ENCODE data around the gene SH2D3A. TPM values are rescaled to one million over a fixed set of nuclear protein-coding genes. Genes with fewer than 3 reads are reported as not detected.
"Not testable (repeated sequence)": the region's sequence is repeated elsewhere in the genome, so short reads cannot be mapped to it uniquely, and the experiment has no call there.

The SH2D3A gene
- total RNA-seq, 1 experiment from 2014 or later: 75.7 TPM

- no peak for DNase-seq (ENCODE audit: low read depth, low spot score)
- H3K79me2 ChIP-seq (ENCODE audit: insufficient read depth, low read length): no peaks in the 10 kb centered on the region
- H3K27ac ChIP-seq (ENCODE audit: low read depth, low read length): no peak overlapping the region
- no peak overlapping the region for H3K9ac ChIP-seq (ENCODE audit: low read length)
- H3K9me3 ChIP-seq (ENCODE audit: control insufficient read depth in 1 of 2, insufficient read depth in 1 of 2, low read depth in 1 of 2, low read length in 2 of 2): no peaks in the 10 kb centered on the region
- no peak overlapping the region for H3K4me3 ChIP-seq (replicated peaks in 1 of 2; ENCODE audit: low read depth in 1 of 2, low read length in 2 of 2)
- H4K20me1 ChIP-seq (ENCODE audit: insufficient read depth): no peaks in the 10 kb centered on the region
- no peak overlapping the region for H3K4me2 ChIP-seq (ENCODE audit: low read length)
- ChIA-PET RAD21 (ENCODE audit: low non-redundant PET in 1 of 2, low total read pairs in 2 of 2, uncharacterized antibody in 2 of 2, unreplicated experiment in 2 of 2) (no interaction called here), POLR2A (no interaction called here), CTCF (no interaction called here)
- no peak for ATAC-seq
- no peaks in the 10 kb centered on the region for H3K36me3 ChIP-seq (ENCODE audit: control insufficient read depth in 1 of 2, insufficient read depth in 2 of 2, low read length in 2 of 2)
- no peaks in the 10 kb centered on the region for H3K9me2 ChIP-seq (ENCODE audit: insufficient read depth)
- H3K27me3 ChIP-seq (ENCODE audit: insufficient read depth, low read length): no peaks in the 10 kb centered on the region
- intact Hi-C loops (cut with micrococcal nuclease): no loop called here
- H3K4me1 ChIP-seq (ENCODE audit: control insufficient read depth in 1 of 2, insufficient read depth in 2 of 2, low read length in 2 of 2): no peaks in the 10 kb centered on the region; a peak in 1 of 4 replicates
- no peak overlapping the region for H2AFZ ChIP-seq (ENCODE audit: low read depth, low read length, poor library complexity, severe bottlenecking)
- BruUV-seq (replicated peaks): no TSS peak
- TF ChIP-seq CEBPB (IDR thresholded peaks at IDR 0.05; ENCODE audit: low read depth): no peak
- no peak for TF ChIP-seq SIN3A (IDR thresholded peaks at IDR 0.05; ENCODE audit: low read depth)
Measured at GRCh38 chr19:6776999-6777398, 9.8 kb upstream of the SH2D3A start.

- H3K9me2 ChIP-seq (ENCODE audit: insufficient read depth); BruUV-seq (replicated peaks); ATAC-seq; H3K27ac ChIP-seq (ENCODE audit: low read depth, low read length); H3K27me3 ChIP-seq (ENCODE audit: insufficient read depth, low read length); CTCF ChIA-PET; intact Hi-C loops (cut with micrococcal nuclease); H3K9ac ChIP-seq (ENCODE audit: low read length); H2AFZ ChIP-seq (ENCODE audit: low read depth, low read length, poor library complexity, severe bottlenecking); H3K4me3 ChIP-seq (replicated peaks in 1 of 2; ENCODE audit: low read depth in 1 of 2, low read length in 2 of 2); DNase-seq (ENCODE audit: low read depth, low spot score); H3K4me2 ChIP-seq (ENCODE audit: low read length); H3K4me1 ChIP-seq (ENCODE audit: control insufficient read depth in 1 of 2, insufficient read depth in 2 of 2, low read length in 2 of 2); H4K20me1 ChIP-seq (ENCODE audit: insufficient read depth); POLR2A ChIA-PET; H3K79me2 ChIP-seq (ENCODE audit: insufficient read depth, low read length); H3K9me3 ChIP-seq (ENCODE audit: control insufficient read depth in 1 of 2, insufficient read depth in 1 of 2, low read depth in 1 of 2, low read length in 2 of 2); RAD21 ChIA-PET (ENCODE audit: low non-redundant PET in 1 of 2, low total read pairs in 2 of 2, uncharacterized antibody in 2 of 2, unreplicated experiment in 2 of 2); H3K36me3 ChIP-seq (ENCODE audit: control insufficient read depth in 1 of 2, insufficient read depth in 2 of 2, low read length in 2 of 2): not testable (repeated sequence)
Measured at GRCh38 chr19:6776045-6776444, 8.8 kb upstream of the SH2D3A start.

Measured in HCT116 (cell line).